ENCODE data around the gene GOLGA8N. TPM values are rescaled to one million over a fixed set of nuclear protein-coding genes. Genes with fewer than 3 reads are reported as not detected.
"Not testable (repeated sequence)": the region's sequence is repeated elsewhere in the genome, so short reads cannot be mapped to it uniquely, and the experiment has no call there.

Gene GOLGA8N
- 1.6 and 2.4 TPM in 2 replicates for total RNA-seq (2021)
- percentile 21 among the genes with signal in this experiment for Bru-seq, nascent RNA
- percentile 30 among the genes with signal in this experiment for BruChase-seq, experiment 1, labeled RNA remaining after a 2-hour chase
- percentile 37 among the genes with signal in this experiment for BruChase-seq, experiment 2, labeled RNA remaining after a 6-hour chase
- long read RNA-seq: 0 reads

DNA sequence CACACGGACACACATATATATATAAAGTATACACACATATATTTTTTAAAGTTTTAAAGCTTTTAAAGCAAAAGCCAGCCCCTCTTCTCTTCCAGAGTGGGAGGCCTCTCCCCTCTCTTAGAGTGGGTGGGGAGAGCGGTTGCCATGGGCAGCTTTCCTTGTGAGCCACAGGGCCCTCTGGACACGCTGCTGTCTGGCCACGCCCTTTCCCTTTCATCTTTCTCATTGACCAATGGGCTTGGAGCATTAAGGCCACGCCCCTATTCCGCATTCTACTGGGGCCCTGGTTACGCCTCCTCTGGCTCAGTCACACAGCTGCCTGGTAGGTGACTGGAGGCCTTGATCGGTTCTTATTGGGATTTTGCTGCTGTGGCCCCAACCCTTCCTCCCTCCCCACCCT lies at the start of gene GOLGA8N:
GOLGA8N (plus strand) TSS at position 306 of the 400 bp plus-strand sequence.
- H3K27me3 ChIP-seq (ENCODE audit: insufficient read depth, low read depth); intact Hi-C loops (cut with micrococcal nuclease; ENCODE audit: unreplicated experiment); H3K4me1 ChIP-seq (replicated peaks; ENCODE audit: insufficient read depth); BruUV-seq (replicated peaks); DNase-seq; POLR2A ChIA-PET (ENCODE audit: unreplicated experiment); H3K27ac ChIP-seq; H3K9me3 ChIP-seq (ENCODE audit: insufficient read depth, low read depth); H3K79me2 ChIP-seq (ENCODE audit: low read depth); H3K36me3 ChIP-seq (ENCODE audit: low read depth); H2AFZ ChIP-seq; H3K9me2 ChIP-seq (ENCODE audit: insufficient read depth); CTCF ChIA-PET; H3K4me3 ChIP-seq; H3F3A ChIP-seq (ENCODE audit: insufficient read depth, low read depth); H3K4me2 ChIP-seq; H4K20me1 ChIP-seq (ENCODE audit: insufficient read depth): not testable (repeated sequence)

DNA sequence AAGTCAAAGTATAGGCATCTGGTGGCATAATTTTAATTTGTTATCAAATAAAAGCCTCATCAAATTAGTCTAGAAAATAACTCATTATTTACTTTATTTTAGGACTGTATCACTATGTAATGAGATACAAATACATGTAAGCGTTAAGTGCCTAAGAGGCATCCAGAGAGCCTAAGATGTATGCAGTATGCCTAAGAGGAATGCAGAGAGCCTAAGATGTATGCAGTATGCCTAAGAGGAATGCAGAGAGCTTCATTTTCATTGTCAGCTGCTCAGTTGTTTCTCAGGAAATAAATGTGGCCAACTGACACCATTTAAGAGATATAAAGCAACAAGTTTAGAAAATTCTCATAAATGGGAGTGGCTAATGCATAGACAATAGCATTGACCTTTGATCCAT lies 49.8 kb upstream of the GOLGA8N start:
- DNase-seq; CTCF ChIA-PET; H3K4me1 ChIP-seq (replicated peaks; ENCODE audit: insufficient read depth); H3F3A ChIP-seq (ENCODE audit: insufficient read depth, low read depth); H3K27ac ChIP-seq; H3K36me3 ChIP-seq (ENCODE audit: low read depth); H2AFZ ChIP-seq; POLR2A ChIA-PET (ENCODE audit: unreplicated experiment); intact Hi-C loops (cut with micrococcal nuclease; ENCODE audit: unreplicated experiment); H3K4me3 ChIP-seq; H3K4me2 ChIP-seq; H4K20me1 ChIP-seq (ENCODE audit: insufficient read depth); H3K9me2 ChIP-seq (ENCODE audit: insufficient read depth); H3K79me2 ChIP-seq (ENCODE audit: low read depth); BruUV-seq (replicated peaks); H3K9me3 ChIP-seq (ENCODE audit: insufficient read depth, low read depth); H3K27me3 ChIP-seq (ENCODE audit: insufficient read depth, low read depth): not testable (repeated sequence)

DNA sequence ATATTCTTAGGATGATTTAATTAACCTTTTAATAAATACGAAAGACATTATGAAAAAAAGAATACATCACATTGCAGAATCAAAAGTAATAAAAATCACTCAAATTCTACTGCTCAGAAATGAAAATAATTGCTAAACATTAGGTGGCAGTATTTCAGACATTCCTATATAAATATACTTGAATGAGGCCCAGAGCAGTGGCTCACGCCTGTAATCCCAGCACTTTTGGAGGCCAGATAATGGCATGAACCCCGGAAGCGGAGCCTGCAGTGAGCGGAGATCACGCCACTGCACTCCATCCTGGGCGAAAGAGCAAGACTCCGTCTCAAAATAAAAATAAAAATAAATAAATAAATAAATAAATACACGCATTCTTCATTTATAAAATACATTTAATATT lies 48.1 kb upstream of the GOLGA8N start:
- H2AFZ ChIP-seq; H3K4me1 ChIP-seq (replicated peaks; ENCODE audit: insufficient read depth); H3K27ac ChIP-seq; DNase-seq; H3K4me3 ChIP-seq; H4K20me1 ChIP-seq (ENCODE audit: insufficient read depth); H3K9me3 ChIP-seq (ENCODE audit: insufficient read depth, low read depth); CTCF ChIA-PET; POLR2A ChIA-PET (ENCODE audit: unreplicated experiment); H3K9me2 ChIP-seq (ENCODE audit: insufficient read depth); H3K27me3 ChIP-seq (ENCODE audit: insufficient read depth, low read depth); H3K79me2 ChIP-seq (ENCODE audit: low read depth); H3K36me3 ChIP-seq (ENCODE audit: low read depth); BruUV-seq (replicated peaks); intact Hi-C loops (cut with micrococcal nuclease; ENCODE audit: unreplicated experiment); H3K4me2 ChIP-seq; H3F3A ChIP-seq (ENCODE audit: insufficient read depth, low read depth): not testable (repeated sequence)

GRCh38 chr15:32554587-32554986 lies 38.7 kb upstream of the GOLGA8N start:
- H3K79me2 ChIP-seq (ENCODE audit: low read depth); POLR2A ChIA-PET (ENCODE audit: unreplicated experiment); intact Hi-C loops (cut with micrococcal nuclease; ENCODE audit: unreplicated experiment); H3K4me3 ChIP-seq; DNase-seq; H3F3A ChIP-seq (ENCODE audit: insufficient read depth, low read depth); H4K20me1 ChIP-seq (ENCODE audit: insufficient read depth); H2AFZ ChIP-seq; CTCF ChIA-PET; H3K27ac ChIP-seq; H3K4me2 ChIP-seq; H3K27me3 ChIP-seq (ENCODE audit: insufficient read depth, low read depth); H3K9me3 ChIP-seq (ENCODE audit: insufficient read depth, low read depth); H3K9me2 ChIP-seq (ENCODE audit: insufficient read depth); BruUV-seq (replicated peaks); H3K4me1 ChIP-seq (replicated peaks; ENCODE audit: insufficient read depth); H3K36me3 ChIP-seq (ENCODE audit: low read depth): not testable (repeated sequence)

GRCh38 chr15:32562198-32562597 lies 31.1 kb upstream of the GOLGA8N start:
- intact Hi-C loops (cut with micrococcal nuclease; ENCODE audit: unreplicated experiment); H3K4me3 ChIP-seq; H3K79me2 ChIP-seq (ENCODE audit: low read depth); H3K9me3 ChIP-seq (ENCODE audit: insufficient read depth, low read depth); H3K4me2 ChIP-seq; POLR2A ChIA-PET (ENCODE audit: unreplicated experiment); H3K27me3 ChIP-seq (ENCODE audit: insufficient read depth, low read depth); H3K4me1 ChIP-seq (replicated peaks; ENCODE audit: insufficient read depth); H3K9me2 ChIP-seq (ENCODE audit: insufficient read depth); BruUV-seq (replicated peaks); H4K20me1 ChIP-seq (ENCODE audit: insufficient read depth); DNase-seq; H3F3A ChIP-seq (ENCODE audit: insufficient read depth, low read depth); H3K36me3 ChIP-seq (ENCODE audit: low read depth); CTCF ChIA-PET; H2AFZ ChIP-seq; H3K27ac ChIP-seq: not testable (repeated sequence)

GRCh38 chr15:32568988-32569387 lies 24.3 kb upstream of the GOLGA8N start:
- intact Hi-C loops (cut with micrococcal nuclease; ENCODE audit: unreplicated experiment); POLR2A ChIA-PET (ENCODE audit: unreplicated experiment); H3K27me3 ChIP-seq (ENCODE audit: insufficient read depth, low read depth); DNase-seq; H3K9me2 ChIP-seq (ENCODE audit: insufficient read depth); H3K9me3 ChIP-seq (ENCODE audit: insufficient read depth, low read depth); H4K20me1 ChIP-seq (ENCODE audit: insufficient read depth); H3K79me2 ChIP-seq (ENCODE audit: low read depth); H3K27ac ChIP-seq; BruUV-seq (replicated peaks); H3K4me3 ChIP-seq; H3K4me1 ChIP-seq (replicated peaks; ENCODE audit: insufficient read depth); H3K4me2 ChIP-seq; H3F3A ChIP-seq (ENCODE audit: insufficient read depth, low read depth); H3K36me3 ChIP-seq (ENCODE audit: low read depth); CTCF ChIA-PET; H2AFZ ChIP-seq: not testable (repeated sequence)

- CTCF ChIA-PET; H3K9me2 ChIP-seq (ENCODE audit: insufficient read depth); H3K4me3 ChIP-seq; H3K79me2 ChIP-seq (ENCODE audit: low read depth); DNase-seq; H3K4me2 ChIP-seq; intact Hi-C loops (cut with micrococcal nuclease; ENCODE audit: unreplicated experiment); H3K36me3 ChIP-seq (ENCODE audit: low read depth); H3K27ac ChIP-seq; H3F3A ChIP-seq (ENCODE audit: insufficient read depth, low read depth); H2AFZ ChIP-seq; H3K27me3 ChIP-seq (ENCODE audit: insufficient read depth, low read depth); POLR2A ChIA-PET (ENCODE audit: unreplicated experiment); H3K9me3 ChIP-seq (ENCODE audit: insufficient read depth, low read depth); BruUV-seq (replicated peaks); H3K4me1 ChIP-seq (replicated peaks; ENCODE audit: insufficient read depth); H4K20me1 ChIP-seq (ENCODE audit: insufficient read depth): not testable (repeated sequence)
Measured at GRCh38 chr15:32578482-32578881, 14.8 kb upstream of the GOLGA8N start.

DNA sequence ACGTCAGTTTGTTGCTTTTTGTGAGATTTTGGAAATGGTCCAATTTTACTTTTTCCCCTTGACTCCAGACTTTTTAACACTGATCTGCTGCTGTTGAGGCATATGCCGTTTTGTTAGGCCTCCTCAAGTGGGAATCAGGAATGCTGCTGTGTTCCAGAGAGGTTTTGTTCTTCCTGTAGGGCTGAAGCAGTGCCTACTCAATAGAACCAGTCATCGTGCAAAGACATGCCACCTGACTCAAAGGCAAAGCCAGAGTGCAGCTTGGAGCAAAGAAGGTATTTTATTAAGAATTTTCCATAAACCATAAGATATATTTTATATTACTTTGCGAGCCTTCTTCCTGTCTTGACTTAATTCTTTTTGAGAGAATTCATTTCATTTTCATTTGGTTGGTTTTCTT lies 7.4 kb upstream of the GOLGA8N start:
- BruUV-seq (replicated peaks); H3K9me2 ChIP-seq (ENCODE audit: insufficient read depth); H3K27ac ChIP-seq; CTCF ChIA-PET; H3K79me2 ChIP-seq (ENCODE audit: low read depth); H3F3A ChIP-seq (ENCODE audit: insufficient read depth, low read depth); intact Hi-C loops (cut with micrococcal nuclease; ENCODE audit: unreplicated experiment); DNase-seq; H3K4me2 ChIP-seq; H3K4me3 ChIP-seq; H4K20me1 ChIP-seq (ENCODE audit: insufficient read depth); H3K4me1 ChIP-seq (replicated peaks; ENCODE audit: insufficient read depth); H2AFZ ChIP-seq; POLR2A ChIA-PET (ENCODE audit: unreplicated experiment); H3K36me3 ChIP-seq (ENCODE audit: low read depth); H3K9me3 ChIP-seq (ENCODE audit: insufficient read depth, low read depth); H3K27me3 ChIP-seq (ENCODE audit: insufficient read depth, low read depth): not testable (repeated sequence)
